ENCODE data around the gene KLRD1. TPM values are rescaled to one million over a fixed set of nuclear protein-coding genes. Genes with fewer than 3 reads are reported as not detected.
"Not testable (repeated sequence)": the region's sequence is repeated elsewhere in the genome, so short reads cannot be mapped to it uniquely, and the experiment has no call there.

Gene KLRD1
- polyA plus RNA-seq, 1 donor = 0.59 TPM

DNA sequence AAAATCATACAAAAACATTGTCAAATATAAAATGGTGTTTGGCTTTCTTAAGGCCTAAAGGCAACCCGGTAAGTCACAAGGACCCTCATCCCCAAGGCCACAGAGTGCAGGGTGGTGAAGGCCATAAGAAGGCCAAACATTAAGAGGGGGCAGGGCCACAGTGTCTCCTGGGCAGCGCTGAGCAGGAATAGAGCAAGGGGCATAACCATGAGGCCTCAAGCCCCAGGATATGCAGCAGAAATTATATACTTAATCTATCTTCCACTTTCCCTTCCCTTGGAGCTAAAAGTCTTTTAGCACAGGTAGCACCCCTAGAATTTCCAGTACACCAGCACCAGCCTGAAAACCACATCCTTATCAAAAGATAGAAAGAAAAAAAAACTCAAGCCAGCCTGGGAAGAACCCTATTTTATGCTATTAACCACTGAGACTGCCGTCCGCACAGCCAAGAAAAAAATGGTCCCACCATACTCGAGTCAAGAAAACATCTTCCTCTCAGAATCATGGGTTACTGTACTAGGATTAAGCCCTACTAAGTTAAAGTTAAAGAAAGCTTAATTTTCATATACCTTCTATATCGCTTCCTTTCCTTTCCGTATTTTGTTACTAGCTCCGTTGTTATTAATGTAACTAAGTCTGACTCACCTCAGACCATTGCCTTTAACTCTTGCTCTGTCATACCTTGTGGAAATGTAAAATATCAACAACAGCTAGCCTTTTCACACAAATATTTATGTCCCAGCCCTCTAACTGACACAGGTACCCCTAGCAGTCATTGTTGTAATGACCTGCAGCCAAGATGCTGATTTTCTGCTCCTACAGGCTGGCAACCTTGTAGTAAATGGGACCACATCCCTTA is 62.1 kb downstream of the KLRD1 start:
- DNase-seq = no peak

DNA sequence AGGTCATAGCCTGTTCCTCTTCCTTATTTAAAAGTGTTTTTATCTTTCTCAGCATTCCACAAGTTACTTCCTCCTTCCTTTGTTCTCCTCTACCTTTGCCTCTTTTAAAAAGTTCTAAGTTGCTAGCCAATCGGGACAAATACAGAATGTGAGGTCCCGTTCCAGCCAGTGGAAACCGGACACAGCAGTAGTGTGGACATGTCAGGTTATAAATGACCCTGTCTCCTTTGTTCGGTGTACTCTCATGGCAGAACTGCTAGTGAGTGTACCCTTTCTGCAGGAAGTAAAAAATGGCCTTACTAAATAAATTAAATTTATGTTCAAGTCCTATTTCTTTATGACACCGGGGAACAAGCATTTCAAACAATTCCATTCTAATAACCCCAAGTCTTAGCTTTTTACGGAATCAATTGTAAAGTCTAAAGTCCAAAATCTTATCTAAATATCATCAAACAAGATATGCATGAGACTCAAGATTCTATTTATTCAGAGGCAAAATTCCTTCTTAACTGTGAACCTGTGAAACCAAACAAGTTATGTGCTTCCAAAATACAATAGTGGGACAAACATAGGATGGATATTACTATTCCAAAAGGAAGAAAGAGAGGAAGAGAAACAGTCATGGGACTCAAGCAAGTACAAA is 64.3 kb downstream of the KLRD1 start:
- not testable (repeated sequence) for DNase-seq

DNA sequence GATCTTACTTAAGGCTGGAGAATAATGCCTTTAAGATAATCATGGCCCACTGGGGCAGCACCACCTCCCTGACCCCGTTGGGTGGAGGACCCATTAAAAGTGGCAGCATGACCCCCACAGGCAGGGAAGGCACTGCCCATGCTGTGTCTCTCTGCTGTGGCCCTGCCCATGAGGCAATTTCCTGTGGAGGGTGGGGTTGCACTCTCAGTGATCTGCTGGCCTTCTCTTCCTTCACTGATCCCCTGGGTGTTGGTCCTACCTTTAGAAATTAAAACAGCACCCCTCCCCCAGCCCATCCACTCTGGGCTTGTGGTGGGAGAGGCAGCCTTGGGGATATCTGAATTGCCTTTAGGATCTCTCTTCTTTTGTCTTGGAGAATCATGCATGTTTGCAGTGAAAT is 64.9 kb downstream of the KLRD1 start:
- no peak for DNase-seq

DNA sequence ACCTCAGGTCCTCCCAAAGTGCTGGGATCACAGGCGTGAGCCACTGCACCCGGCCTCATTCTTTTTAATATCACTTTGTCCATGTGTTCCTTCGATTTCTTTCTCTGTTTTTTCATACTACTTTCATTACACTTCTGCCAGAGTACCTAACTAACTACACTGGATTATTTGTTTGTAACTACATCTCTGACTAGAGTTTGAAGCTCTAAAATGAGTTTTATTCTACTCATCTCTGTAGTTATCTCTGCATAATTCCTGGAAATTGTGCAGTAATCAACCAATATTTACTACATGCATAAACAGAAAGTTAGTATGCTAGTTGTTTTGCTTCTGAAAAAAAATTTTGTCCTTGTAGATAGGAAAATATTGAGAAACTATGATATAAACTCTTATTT is 67.0 kb downstream of the KLRD1 start:
- DNase-seq = no peak

DNA sequence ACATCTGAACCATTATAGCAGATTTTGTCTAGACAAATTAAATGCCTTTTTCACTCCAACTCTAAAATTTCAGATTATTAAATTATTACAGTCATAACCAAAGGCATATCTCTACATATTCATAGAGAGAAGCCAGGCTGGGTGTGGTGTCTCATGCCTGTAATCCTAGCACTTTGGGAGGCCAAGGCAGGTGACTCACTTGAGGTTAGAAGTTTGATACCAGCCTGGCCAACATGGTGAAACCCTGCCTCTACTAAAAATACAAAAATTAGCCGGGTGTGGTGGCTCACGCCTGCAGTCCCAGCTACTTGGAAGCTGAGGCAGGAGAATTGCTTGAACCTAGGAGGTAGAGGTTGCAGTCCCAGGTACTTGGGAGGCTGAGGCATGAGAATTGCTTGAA is 71.1 kb downstream of the KLRD1 start:
- DNase-seq = not testable (repeated sequence)

Other genes starting within 250 kb of the KLRD1 start
- 2.3 TPM for gene CLEC1A, start 208.9 kb upstream of the KLRD1 start, polyA plus RNA-seq (ENCODE audit: insufficient read length)
- gene CLEC7A, start 177.7 kb upstream of the KLRD1 start, polyA plus RNA-seq (ENCODE audit: insufficient read length) = 4.2 TPM
- gene OLR1, start 135.7 kb upstream of the KLRD1 start, polyA plus RNA-seq (ENCODE audit: insufficient read length) = 2.3 TPM
- gene TMEM52B, start 128.8 kb upstream of the KLRD1 start, polyA plus RNA-seq (ENCODE audit: insufficient read length) = 0.23 TPM
- gene GABARAPL1, start 95.0 kb upstream of the KLRD1 start, polyA plus RNA-seq (ENCODE audit: insufficient read length) = 21.2 TPM
- 0.48 TPM for gene KLRK1, start 82.2 kb downstream of the KLRD1 start, polyA plus RNA-seq (ENCODE audit: insufficient read length)
- gene KLRC4, start 101.9 kb downstream of the KLRD1 start, polyA plus RNA-seq (ENCODE audit: insufficient read length) = not detected
- not detected for gene KLRC3, start 112.7 kb downstream of the KLRD1 start, polyA plus RNA-seq (ENCODE audit: insufficient read length)
- gene KLRC2, start 128.1 kb downstream of the KLRD1 start, polyA plus RNA-seq (ENCODE audit: insufficient read length) = not detected
- gene KLRC1, start 145.5 kb downstream of the KLRD1 start, polyA plus RNA-seq (ENCODE audit: insufficient read length) = 0.30 TPM
- gene EIF2S3B, start 198.0 kb downstream of the KLRD1 start, polyA plus RNA-seq (ENCODE audit: insufficient read length) = 0.71 TPM